A673 (cell line): Measurements from ENCODE around the gene IGFBP5.

Experiments used
- CTCF ChIP-seq: fragments of 300-800, 200-600 bp; sonication (generic); conservative IDR thresholded peaks from 2 replicates; pipeline ENCODE4 v1.5.1; 2017; ENCODE audit warnings: low read depth, mild to moderate bottlenecking, antibody characterized with exemption, low read length, moderate library complexity, mixed read lengths
- EZH2 ChIP-seq: fragments of 200-600 bp; sonication (generic); IDR thresholded peaks from 2 replicates; pipeline ENCODE4 v1.6.1; 2017; ENCODE audit warnings: borderline replicate concordance, low read depth, mild to moderate bottlenecking, mixed read lengths, antibody characterized with exemption, low read length; ENCODE audit not compliant: poor library complexity, severe bottlenecking

- TF ChIP-seq EZH2 (no peak), CTCF (no peak)
Measured at GRCh38 chr2:216688731-216689340, 6.5 kb downstream of the IGFBP5 start.
